Measurements from ENCODE around the gene CLTRN.
"Not testable (repeated sequence)": the region's sequence is repeated elsewhere in the genome, so short reads cannot be mapped to it uniquely, and the experiment has no call there.

CLTRN gene

DNA sequence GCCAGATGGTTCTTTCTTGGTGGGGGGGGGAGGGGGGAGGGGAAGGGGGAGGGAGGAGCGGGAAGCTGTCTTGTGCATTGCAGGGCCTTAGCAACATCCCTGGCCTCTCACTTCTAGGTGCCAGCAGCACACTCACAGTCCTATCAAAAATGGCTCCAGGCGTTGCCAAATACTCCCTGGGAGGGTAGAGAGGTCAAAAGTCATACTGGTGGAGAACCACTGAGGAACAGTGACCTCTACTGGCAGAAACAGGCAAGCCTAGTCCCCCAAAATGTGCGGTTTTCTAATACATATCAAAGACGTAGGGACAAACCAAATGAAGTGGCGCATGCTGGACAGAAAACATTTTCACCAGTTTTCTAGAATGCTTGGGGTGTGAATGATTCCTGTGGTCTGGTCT lies 17.1 kb downstream of the CLTRN start:
- not testable (repeated sequence) for DNase-seq

DNA sequence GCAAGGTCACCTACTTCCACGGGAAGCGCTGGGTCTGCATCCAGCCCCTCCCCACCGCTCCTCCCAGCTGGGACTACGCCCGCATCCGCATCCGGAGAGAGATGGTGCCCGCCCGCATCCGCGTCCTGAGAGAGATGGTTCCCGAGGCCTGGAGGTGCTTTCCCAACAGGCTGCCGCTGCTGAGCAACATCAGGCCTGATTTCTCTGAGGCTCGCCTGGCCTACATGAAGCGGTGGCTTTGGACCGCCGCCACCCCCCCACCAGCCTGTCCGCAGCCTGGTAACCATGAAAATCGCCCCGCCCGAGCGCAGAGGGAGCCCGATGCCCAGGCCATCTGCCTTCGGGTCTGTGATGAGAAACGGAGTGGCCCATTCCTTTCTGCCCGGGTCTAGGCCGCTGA lies 18.1 kb downstream of the CLTRN start:
- no peak for DNase-seq

DNA sequence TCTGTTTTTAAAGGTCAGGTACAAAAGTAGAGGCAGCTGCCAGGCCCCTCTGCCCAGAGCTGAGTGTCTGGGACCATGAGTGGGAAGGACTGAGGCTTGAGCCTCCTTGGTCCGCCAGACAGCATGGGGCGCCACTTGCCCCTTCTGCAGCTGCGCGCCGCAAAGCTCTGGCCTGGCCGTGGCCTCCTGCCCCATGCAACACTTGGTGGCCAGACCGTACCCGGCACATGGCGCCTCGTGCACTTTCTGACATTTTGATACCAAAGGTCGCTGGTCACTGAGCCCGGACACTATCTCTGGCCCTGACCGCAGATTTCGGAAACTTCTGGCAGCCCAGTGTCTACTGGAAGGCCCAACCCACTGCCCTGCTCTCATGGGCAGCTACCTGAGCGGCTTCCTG lies 18.6 kb downstream of the CLTRN start:
- DNase-seq: no peak

DNA sequence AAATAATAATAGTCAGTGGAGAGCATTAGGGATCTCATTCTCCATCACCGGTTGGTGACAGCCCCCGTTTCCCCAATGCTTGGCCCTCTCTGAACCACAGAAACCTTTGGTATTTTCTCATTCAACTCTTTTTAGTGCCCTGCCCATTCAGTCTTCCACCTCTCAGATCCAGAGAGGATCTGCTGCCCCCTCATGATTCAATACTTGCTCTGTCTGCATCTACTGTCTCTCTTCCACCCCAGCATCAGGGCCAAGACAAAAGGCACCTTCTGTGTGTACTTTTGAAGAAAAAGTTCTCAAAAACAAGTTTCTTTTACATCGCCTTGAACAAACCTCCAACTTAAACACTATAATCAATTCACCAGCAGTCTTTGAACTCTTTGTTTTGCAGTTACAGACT lies 19.3 kb downstream of the CLTRN start:
- DNase-seq: no peak

DNA sequence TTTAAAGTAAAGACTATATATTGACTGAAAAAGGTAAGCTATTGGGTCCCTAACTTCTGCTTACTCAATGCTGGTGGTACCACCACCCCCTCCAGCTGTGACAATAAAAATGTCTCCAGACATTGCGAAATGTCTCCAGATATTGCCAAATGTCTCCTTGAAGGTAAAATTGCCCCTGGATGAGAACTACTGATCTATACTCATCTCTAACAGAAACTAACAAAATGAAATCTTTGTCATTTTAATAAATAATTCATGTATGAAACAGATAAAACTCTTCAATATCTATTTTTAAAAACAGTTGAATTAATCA lies 20.1 kb downstream of the CLTRN start:
- DNase-seq: no peak

DNA sequence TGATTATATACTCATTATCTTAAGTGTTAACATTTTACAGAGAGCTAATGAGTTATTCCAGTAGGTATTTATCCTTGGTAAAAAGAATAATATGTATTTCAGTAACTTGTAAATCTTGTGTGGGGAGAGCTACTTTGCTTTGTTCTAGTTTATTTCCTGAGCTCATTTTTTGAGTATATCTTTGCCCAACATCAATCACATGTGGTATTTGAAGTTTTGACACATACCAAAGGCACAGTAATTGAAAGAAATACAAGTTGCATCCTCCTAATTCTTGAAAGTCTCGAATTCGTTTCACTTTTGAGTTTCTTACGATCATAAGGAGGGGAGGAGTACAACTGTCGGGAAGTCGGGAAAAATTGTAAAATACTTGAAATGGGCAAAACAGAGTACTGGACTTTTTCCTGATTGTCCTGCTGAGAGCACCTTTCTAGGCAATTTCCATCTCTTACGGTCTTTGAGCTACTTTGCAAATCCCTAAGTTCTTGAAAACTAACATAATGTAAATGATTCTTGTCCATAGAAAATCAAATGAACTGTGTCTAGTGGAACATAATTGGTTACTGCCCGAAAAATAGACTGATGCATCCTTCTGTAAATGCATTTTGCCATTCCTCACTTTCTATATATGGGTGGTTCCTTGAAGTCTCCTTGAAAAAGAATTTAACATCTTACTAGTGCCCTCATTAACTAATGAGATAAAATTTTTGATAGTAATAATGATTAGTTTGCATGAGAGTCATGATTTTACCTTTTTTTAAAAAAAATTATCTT lies 20.6 kb downstream of the CLTRN start:
- DNase-seq: no peak

DNA sequence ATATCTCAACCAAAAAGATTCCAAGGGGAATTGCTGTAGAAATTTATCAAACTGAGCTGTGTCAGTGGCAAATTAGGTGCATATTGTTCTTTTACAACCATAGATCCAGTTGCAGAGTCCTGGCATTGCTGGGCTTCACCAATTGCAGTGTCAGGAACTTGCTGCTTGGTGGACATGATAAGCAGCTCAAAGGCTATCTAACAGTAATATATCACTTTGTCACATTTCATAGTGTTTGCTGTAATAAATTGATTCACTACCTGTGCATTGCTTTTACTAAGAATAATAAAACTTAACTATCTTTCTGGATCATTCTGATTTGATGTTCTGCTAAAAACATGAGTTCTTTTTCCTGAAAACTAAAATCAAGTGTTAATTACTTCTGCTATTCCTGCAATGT lies 33.0 kb downstream of the CLTRN start:
- no peak for DNase-seq

DNA sequence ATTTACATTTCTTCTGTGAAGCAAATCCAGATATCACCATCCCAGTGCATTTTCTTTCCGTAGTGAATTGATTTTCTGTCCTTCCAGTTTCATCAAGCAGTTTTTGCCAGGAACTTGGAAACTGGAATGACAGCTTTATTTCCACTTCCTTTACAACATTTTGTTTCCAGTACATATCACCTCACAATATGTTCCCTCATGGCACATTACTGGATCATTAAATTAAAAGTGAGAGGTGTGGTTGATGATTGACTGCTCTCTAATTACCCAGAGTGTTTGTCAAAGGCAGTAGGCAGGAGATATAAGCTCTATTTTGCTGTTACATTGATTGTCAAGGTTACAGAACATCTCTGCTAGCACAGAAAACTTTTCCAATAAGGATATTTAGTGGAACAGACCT lies 41.6 kb downstream of the CLTRN start:
- no peak for DNase-seq

DNA sequence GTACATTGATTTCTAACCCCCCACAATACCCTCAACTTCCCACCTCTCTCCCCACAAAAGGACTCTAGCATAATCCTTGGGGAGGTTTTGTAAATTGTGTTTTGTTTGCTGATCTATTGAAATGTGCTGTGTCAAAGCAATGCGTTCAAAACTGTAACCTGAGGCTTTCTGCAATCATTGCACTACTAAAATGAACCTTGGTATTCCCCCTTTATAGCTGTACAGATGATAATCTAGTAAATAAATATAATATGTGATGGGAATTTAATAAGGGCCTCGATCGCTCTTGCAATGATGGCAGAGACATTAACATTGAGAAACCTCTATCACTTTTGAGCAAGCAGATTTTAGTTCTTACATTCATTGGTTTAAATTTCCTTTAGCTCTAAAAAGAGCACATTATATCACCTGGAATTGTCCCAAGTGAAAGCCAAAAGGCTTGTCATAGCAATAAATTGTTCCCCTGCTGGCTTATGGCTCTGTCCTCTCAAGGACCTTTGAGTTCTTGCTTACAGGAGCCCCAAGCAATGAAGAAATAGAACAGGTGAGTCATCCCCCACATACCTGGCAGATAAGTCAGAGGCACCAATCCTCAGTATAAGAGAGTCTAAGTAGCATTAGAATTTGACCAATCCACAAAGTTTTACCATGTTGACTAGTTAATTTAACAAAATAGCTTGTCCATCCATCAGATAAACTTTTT lies 45.4 kb downstream of the CLTRN start:
- DNase-seq: no peak

DNA sequence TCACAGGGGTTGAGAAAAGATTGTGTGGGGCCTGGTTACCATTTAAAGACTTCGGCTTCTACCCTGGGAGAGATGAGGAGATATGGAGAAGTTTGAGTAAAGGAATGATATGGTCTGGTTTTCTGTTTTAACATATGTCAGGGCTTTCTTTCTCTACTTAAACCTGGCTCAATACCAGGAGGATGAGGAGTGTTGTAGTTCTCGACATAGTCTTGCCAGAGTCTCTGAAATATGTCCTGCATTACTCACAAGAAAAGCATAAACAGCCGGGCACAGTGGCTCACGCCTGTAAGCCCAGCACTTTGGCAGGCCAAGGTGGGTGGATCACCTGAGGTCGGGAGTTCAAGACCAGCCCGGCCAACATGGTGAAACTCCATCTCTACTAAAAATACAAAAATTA lies 47.5 kb downstream of the CLTRN start:
- DNase-seq: no peak

DNA sequence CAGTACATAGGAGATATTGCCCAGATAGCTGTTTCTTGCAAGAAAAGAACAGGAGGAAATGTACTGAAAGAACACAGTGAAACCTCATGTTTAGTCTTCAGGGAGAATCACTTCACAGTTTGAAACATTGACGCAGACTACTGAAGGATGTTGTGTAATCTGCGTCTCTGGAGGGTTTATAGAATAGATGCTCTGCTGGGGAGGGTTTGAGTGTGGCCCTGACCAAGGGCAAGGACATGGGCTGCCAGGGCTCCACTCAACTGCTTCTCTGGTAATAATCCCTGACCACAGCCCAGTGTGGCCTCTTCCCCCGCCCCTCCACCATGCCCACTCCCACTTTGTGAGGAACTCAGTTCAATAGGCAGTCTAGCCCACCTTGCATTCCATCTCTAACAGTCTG lies 48.1 kb downstream of the CLTRN start:
- no peak for DNase-seq

DNA sequence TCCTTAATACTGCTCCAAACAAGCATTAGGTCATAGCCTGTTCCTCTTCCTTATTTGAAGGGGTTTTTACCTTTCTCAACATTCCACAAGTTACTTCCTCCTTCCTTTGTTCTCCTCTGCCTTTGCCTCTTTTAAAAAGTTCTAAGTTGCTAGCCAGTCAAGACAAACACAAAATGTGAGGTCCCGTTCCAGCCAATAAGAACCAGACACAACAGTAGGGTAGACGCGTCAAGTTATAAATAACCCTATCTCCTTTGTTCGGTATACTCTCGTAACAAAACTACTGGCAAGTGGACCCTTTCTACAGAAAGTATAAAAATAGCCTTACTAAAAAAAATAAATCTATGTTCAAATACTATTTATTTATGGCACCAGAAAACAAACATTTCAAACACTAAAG lies 57.5 kb downstream of the CLTRN start:
- no peak for DNase-seq

DNA sequence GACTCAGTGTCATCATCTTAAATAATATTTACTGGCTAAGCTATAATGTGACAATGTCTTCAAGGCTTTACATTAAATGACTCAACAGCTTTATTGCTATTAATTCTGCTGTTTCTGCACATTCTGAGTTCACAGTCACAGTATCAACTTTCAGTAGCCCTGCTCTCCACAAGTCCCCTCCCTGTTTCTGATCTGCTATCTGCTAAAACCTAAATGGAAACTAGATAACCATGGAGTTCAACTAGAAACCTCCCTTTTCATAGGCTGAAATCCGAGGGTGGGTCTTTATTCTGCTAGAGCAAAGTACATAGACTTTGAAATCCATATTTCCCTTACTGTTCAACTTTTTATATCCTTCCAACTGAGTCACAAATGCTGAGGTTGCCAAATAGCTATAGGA lies 58.5 kb downstream of the CLTRN start:
- no peak for DNase-seq

DNA sequence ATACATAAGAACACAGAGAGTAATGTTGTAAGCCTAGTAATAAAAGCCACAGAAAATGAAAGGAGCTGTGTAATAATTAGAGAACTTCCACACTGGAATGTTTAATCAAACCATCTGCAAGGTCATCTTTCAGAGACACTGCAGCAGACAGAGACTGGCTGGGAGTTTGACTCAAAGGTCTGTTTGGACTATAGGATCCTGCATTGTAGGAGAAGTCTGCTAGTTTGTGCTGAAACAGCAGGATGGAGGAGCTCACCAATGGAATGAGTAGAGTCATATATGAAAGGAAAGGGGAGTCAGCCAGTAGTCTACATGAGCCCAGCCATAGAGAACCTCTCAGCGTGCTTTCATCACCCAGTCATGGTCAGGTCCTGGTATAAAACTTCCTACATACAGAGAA lies 59.4 kb downstream of the CLTRN start:
- DNase-seq: no peak

DNA sequence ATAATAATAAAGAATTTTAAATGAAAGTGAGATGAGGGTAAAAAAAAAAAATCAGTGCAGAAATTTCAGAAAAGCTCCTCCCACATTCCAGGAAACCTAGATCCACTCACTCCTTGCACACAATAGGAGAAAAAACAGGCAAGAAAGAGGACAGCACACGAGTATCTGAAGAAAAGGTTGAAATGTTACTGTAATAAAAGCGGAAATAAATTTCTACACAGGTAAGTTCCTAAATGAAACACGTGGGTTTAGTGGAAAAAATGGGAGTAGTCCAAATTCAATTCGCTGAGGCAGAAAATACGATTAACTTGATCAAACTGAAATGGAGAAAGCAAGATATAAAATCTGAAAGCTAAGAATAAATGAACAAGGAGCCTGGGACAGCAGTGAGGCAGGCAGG lies 61.8 kb downstream of the CLTRN start:
- DNase-seq: no peak

DNA sequence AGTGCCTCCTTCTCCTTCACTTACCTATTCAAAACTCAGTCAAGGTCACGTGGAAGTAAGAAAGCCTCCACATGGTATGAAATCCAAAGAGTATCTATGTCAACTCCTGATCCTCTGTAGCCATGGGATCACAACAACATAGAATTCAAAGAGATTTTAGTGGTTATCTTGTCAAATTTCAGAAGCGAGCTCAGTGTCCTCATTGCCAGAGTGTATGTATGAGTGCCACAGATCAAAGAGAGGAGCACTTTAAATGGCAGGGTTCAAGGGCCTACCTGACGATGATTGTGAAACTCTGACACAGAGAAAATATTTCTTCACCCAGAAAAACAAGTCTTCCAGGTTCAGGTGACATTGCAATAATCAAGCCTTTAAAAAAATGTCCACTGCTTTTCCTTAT lies 62.7 kb downstream of the CLTRN start:
- DNase-seq: no peak

DNA sequence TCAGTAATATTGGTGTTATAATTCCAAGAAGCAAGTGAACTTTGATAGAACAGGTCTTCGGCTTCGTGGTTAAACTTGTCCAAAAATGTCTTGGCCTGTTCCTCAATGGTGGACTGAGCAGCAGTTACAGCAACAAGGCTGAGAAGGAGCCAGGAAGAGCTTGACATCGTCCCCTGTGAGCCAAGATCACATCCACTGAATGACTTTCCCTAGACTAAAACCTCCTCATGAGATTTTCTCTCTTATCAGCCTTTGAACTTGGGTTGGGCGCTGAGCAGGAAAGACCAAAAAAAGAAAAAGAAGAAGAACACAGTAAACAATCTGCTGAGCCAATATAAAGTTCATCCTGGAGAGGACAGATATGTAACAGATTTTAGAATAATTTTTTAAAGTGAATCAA lies 63.9 kb downstream of the CLTRN start, which contains the start of gene ACE2:
ACE2 (minus strand) TSS at position 216 of the 400 bp plus-strand sequence; CDS start at position 167, 49 bp downstream.
- no peak for DNase-seq

DNA sequence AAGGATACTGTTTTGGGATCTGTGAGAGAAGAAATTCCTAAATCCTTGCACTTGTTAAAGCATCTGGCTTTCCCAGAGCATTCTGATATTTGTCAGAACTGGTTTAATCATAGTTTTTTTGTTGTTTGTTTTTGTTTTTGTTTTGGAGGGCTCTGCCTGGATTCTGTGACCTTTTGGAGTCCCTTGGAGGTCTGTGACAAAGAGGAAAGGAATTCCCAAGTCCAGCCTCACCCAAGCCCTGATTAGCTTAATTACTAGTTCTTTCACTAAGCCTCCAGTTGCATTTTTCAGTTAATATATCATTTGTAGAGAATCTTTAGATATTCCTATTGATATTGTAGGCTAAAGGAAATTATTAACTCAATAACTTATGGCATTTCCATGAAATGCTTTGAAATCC lies 64.6 kb downstream of the CLTRN start:
- DNase-seq: no peak

DNA sequence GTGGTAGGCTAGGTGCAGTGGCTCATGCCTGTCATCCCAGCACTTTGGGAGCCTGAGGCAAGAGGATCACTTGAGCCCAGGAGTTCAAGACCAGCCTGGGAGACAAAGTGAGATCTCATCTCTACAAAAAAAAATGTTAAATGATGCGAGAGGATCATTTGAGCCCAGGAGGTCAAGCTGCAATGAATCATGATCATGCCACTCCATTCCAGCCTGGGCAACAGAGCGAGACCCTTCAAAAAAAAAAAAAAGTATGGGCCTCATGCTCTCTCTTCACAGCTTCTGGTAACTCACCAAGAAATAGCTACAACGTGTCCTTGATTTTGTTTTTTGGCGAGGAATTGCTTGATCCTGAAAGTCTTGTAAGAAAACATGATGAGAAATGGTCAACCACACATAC lies 65.1 kb downstream of the CLTRN start:
- DNase-seq: no peak

DNA sequence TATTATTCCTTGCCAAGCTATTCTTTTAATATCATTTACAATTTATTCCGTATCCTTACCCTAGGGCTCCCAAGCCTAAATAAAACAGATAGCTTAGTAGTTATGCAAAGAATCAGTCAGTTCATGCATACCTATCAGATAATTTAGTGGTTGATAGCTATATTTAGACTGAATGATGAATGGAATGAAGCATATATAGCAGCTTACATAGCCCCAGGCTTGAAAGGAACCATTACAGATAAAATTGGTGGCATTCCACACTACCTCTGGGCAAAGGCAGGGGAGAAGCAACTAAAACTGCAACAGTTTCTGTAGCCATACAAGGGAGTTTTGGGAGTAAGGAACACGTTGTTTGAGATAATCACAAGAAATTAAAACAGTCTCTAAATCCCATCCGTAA lies 66.6 kb downstream of the CLTRN start:
- no peak for DNase-seq

DNA sequence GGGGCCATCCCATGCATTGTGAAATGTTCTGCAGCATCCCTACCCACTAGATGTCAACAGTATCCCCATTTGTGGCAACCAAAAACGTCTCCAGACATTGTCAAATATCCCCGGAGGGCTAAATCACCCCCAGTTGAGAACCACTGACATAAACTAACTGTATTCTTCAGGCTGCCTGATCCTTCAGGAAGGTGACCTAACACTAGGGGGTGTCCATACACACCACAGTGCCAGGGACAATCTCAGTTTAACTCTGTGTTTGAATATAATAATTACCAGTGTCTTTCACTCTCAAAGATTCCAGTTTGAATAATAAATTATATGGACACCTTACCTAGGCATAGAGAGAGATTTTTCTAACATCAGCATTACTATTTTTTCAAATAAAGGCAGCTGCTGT lies 70.2 kb downstream of the CLTRN start:
- no peak for DNase-seq

DNA sequence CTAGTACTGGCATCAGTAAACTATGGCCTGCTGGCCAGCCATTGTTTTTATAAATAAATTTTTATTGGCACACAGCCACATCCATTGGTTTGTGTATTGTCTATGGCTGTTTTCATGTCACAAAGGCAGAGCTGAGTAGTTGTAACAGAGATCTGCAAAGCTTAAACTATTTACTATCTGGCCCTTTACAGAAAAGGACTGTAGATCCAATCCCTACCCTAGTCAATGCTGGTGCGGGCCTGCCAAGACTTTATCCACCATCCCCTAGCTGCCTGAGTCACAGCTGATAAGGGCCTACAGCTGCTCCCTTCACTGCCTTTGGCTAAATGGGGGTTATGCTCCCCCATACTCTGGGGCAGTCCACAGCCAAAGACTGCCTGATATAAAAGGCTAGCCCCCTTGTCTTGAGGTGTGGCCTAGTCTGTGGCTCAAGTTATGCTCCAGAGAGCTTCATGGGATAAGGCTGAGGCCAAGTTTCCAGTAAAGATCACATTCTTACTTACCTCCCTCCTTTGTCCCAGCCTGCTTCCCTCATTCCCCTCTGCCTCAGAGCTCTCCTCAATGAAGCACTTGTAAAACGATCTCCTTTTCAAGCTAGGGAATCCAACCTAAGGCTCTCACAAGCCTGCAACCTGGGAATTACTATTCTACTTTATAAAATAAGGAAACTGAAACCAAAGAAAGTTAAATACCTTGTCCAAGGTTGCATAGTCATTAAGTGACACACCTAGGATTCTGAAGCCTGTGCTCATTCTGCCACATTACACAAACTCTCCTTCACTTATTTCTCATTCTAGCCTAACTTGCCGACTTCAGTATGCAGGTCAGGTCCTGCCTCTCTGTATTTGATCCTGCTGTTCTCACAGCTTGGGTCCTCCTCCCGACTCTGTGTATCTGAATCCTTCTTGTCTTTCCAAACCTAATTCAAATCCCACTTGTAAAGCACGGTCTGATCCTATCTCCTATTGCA lies 84.5 kb downstream of the CLTRN start:
- no peak for DNase-seq

All from inflammatory macrophage treated with lipopolysaccharide for 4 hours (primary cell).